ENCODE data around the gene CEP57. TPM values are rescaled to one million over a fixed set of nuclear protein-coding genes. Genes with fewer than 3 reads are reported as not detected.

CEP57 gene
- 26.9 and 38.6 TPM in 2 replicates for total RNA-seq

GRCh38 chr11:95790123-95790932, at the start of gene CEP57:
Gene CEP57 (plus strand): TSS chr11:95790498. CDS start chr11:95790699, 201 bp downstream.

GRCh38 chr11:95789506-95790122, 684 bp upstream of the CEP57 start, which contains the start of gene FAM76B:
Gene FAM76B (minus strand): TSS chr11:95789782. CDS start chr11:95789478, 304 bp downstream.

Other genes with a start within 250 kb of the CEP57 start
- 16.7 and 24.0 TPM in 2 replicates for gene FAM76B, start 716 bp upstream of the CEP57 start, total RNA-seq
- gene MTMR2, start 133.6 kb downstream of the CEP57 start, total RNA-seq: 35.9 and 55.5 TPM in 2 replicates